ENCODE measurements around the gene CNTN2. TPM values are rescaled to one million over a fixed set of nuclear protein-coding genes. Genes with fewer than 3 reads are reported as not detected.

Gene CNTN2
- total and polyA plus RNA-seq, 2 experiments from 2014 or later: 1.3 to 2.2 TPM

DNA sequence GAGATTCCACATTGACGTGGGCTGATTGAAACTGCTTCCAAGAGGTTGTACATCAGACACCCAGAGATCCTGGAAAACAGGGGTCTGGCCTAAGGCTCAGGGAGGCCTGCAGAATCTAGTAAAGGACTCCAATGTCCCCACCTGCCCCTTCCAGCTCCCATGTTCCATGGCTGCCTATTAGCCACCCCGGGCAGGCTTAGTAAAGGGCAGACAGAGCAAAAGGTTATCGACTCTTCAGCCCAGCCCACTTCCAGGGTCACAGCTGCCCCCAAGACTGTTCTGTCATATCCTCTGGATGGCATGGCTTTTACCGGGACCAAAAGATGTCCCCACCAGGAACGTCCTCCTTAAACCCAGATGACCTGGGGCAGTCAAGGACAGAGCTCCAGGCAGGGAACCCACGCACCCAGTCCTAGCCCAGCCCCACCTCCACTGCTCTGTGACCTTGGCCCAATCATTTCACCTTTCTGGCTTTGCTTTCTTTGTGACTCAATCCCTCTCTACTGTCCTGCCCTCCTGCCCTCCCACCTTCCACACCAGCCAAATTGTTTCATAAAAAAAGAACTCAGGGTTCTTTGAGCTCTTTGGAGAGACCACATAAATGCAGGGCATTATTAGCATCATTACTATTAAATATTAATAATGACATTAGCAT is 4.8 kb upstream of the CNTN2 start:
- peaks cover 16% of the 10 kb centered on the region for H3K27me3 Mint-ChIP-seq (ENCODE audit: insufficient read depth, low read depth, poor library complexity)
- ATAC-seq: no peak
- Histone ChIP-seq H3K9me2 (ENCODE audit: insufficient read depth) (no peaks in the 10 kb centered on the region), H3K27me3 (ENCODE audit: insufficient read depth) (peaks cover 10% of the 10 kb centered on the region; the same call in 1 of the 2 replicates), H3K4me3 (no peak overlapping the region), H4K20me1 (replicated peaks; ENCODE audit: insufficient read depth) (no peaks in the 10 kb centered on the region), H2AFZ (no peak overlapping the region), H3K4me1 (ENCODE audit: insufficient read depth) (peaks cover 5% of the 10 kb centered on the region; the same call in 1 of the 2 replicates), H3K79me2 (replicated peaks; ENCODE audit: insufficient read depth) (no peaks in the 10 kb centered on the region), H3K4me2 (no peak overlapping the region), H3F3A (replicated peaks; ENCODE audit: low read depth) (no peaks in the 10 kb centered on the region), H3K36me3 (ENCODE audit: insufficient read depth) (no peaks in the 10 kb centered on the region), H3K27ac (ENCODE audit: low read depth) (no peak overlapping the region)
- H3K36me3 Mint-ChIP-seq (ENCODE audit: low read depth): no peaks in the 10 kb centered on the region
- TF ChIP-seq ETS1 (IDR thresholded peaks at IDR 0.05) (no peak), ZNF114 (CRISPR knock-in tag; IDR thresholded peaks at IDR 0.05) (no peak), EZH2 (IDR thresholded peaks at IDR 0.05; ENCODE audit: low read depth, unreplicated experiment) (no peak), ZNF331 (CRISPR knock-in tag; IDR thresholded peaks at IDR 0.05; ENCODE audit: low read depth) (no peak), JUNB (IDR thresholded peaks at IDR 0.05; ENCODE audit: unreplicated experiment) (no peak), EZH2phosphoT487 (IDR thresholded peaks at IDR 0.05; ENCODE audit: unreplicated experiment) (no peak), NANOG (IDR thresholded peaks at IDR 0.05; ENCODE audit: borderline replicate concordance) (no peak), ZNF462 (CRISPR knock-in tag; IDR thresholded peaks at IDR 0.05) (no peak), POLR2AphosphoS5 (IDR thresholded peaks at IDR 0.05; ENCODE audit: low read depth) (no peak), STAT1 (IDR thresholded peaks at IDR 0.05; ENCODE audit: unreplicated experiment) (no peak), CREB1 (CRISPR knock-in tag; IDR thresholded peaks at IDR 0.05; ENCODE audit: low read depth) (no peak)
- TF ChIP-seq, protein P1, sequence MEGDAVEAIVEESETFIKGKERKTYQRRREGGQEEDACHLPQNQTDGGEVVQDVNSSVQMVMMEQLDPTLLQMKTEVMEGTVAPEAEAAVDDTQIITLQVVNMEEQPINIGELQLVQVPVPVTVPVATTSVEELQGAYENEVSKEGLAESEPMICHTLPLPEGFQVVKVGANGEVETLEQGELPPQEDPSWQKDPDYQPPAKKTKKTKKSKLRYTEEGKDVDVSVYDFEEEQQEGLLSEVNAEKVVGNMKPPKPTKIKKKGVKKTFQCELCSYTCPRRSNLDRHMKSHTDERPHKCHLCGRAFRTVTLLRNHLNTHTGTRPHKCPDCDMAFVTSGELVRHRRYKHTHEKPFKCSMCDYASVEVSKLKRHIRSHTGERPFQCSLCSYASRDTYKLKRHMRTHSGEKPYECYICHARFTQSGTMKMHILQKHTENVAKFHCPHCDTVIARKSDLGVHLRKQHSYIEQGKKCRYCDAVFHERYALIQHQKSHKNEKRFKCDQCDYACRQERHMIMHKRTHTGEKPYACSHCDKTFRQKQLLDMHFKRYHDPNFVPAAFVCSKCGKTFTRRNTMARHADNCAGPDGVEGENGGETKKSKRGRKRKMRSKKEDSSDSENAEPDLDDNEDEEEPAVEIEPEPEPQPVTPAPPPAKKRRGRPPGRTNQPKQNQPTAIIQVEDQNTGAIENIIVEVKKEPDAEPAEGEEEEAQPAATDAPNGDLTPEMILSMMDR (conservative IDR thresholded peaks at IDR 0.05; ENCODE audit: low read depth in 2 of 2): no peak
- TF ChIP-seq, protein P2, sequence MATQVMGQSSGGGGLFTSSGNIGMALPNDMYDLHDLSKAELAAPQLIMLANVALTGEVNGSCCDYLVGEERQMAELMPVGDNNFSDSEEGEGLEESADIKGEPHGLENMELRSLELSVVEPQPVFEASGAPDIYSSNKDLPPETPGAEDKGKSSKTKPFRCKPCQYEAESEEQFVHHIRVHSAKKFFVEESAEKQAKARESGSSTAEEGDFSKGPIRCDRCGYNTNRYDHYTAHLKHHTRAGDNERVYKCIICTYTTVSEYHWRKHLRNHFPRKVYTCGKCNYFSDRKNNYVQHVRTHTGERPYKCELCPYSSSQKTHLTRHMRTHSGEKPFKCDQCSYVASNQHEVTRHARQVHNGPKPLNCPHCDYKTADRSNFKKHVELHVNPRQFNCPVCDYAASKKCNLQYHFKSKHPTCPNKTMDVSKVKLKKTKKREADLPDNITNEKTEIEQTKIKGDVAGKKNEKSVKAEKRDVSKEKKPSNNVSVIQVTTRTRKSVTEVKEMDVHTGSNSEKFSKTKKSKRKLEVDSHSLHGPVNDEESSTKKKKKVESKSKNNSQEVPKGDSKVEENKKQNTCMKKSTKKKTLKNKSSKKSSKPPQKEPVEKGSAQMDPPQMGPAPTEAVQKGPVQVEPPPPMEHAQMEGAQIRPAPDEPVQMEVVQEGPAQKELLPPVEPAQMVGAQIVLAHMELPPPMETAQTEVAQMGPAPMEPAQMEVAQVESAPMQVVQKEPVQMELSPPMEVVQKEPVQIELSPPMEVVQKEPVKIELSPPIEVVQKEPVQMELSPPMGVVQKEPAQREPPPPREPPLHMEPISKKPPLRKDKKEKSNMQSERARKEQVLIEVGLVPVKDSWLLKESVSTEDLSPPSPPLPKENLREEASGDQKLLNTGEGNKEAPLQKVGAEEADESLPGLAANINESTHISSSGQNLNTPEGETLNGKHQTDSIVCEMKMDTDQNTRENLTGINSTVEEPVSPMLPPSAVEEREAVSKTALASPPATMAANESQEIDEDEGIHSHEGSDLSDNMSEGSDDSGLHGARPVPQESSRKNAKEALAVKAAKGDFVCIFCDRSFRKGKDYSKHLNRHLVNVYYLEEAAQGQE (IDR thresholded peaks at IDR 0.05; ENCODE audit: unreplicated experiment): no peak
- H3K27ac Mint-ChIP-seq: no peak overlapping the region
- H3K9me3 Mint-ChIP-seq: no peaks in the 10 kb centered on the region; the same call in 2 of the 3 replicates
- no peak for DNase-seq (ENCODE audit: low spot score)
- H3K4me1 Mint-ChIP-seq: no peaks in the 10 kb centered on the region
- H3K4me3 Mint-ChIP-seq: no peak overlapping the region

All from GM23338 (cell line).